ENCODE measurements around the gene MYO1E.

DNA sequence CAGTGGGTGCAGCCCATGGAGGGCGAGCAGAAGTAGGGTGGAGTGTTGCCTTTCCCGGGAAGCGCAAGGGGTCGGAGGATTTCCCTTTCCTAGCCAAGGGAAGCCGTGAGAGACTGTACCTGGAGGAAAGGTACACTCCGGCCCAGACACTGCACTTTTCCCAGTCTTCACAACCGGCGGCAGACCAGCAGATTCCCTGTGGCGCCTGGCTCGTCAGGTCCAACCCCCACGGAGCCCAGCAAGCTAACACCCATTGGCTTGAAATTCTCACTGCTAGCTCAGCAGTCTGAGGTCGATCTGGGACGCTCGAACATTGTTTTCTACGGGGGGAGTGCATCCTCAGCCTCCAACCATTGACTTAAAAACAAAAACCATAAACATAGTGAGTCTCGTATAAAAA is 241.2 kb downstream of the MYO1E start:
- TF ChIP-seq RARB (CRISPR knock-in tag; IDR thresholded peaks at IDR 0.05), result no peak
- TF ChIP-seq ISL1 (CRISPR knock-in tag; IDR thresholded peaks at IDR 0.05), result no peak
